ENCODE results near the gene LRRC8E. TPM values are rescaled to one million over a fixed set of nuclear protein-coding genes. Genes with fewer than 3 reads are reported as not detected.
A peak's percentile ranks its signal among the peaks of the same experiment; 100 is the strongest.
"Not testable (repeated sequence)": the region's sequence is repeated elsewhere in the genome, so short reads cannot be mapped to it uniquely, and the experiment has no call there.

Gene LRRC8E
- polyA plus RNA-seq, 5 donors, result 3.9 to 5.0 (median 4.2) TPM

GRCh38 chr19:7883105-7883504 is 5.2 kb upstream of the LRRC8E start:
- no peak for DNase-seq

DNA sequence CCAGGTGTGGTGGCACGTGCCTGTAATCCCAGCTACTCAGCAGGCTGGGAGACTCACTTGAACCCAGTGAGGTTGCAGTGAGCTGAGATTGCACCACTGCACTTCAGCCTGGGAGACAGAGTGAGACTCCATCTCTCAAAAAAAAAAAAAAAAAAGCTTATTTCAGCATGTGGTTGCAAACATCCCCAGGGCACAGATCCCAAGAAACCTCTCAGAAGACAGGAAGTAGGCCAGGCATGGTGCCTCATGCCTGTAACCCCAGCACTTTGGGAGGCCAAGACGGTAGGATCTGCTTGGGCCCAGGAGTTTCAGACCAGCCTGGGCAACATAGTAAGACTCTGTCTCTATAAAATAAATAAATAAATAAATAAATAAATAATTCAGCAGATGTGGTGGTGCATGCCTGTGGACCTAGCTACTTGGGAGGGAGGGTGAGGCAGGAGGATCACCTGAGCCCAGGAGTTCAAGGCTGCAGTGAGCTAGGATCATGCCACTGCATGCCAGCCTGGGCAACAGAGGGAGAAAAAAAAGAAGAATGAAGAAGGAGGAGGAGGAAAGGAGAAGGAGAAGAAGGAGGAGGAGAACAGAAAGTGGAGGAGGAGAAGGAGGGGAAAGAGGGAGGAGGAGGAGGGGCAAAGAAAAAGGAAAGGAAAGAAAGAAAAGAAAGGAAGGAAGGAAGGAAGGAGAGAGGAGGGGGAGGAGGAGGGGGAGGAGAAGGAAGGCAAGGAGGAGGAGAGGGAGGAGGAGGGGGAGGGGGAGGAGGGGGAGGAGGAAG is 4.3 kb upstream of the LRRC8E start:
- DNase-seq, result no peak

DNA sequence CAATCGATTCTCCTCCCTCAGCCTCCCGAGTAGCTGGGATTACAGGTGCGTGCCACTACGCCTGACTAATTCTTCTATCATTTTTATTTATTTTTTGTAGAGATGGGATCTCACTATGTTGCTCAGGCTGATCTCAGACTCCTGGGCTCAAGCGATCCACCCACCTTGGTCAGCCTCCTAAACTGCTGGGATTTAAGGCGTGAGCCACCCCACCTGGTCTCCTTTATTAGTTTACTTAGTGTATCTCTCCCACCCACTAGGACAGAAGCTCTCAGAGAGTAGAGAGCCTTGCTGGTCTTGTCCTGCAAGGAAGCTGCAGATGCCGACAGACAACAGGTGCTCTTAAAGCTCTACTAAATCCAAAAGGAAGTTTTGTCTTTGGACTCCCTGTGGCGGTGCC is 2.5 kb upstream of the LRRC8E start:
- DNase-seq, result no peak

GRCh38 chr19:7887408-7888144 is 734 bp upstream of the LRRC8E start:
- no peak for DNase-seq

GRCh38 chr19:7888826-7889217 is 512 bp downstream of the LRRC8E start:
- no peak for DNase-seq

DNA sequence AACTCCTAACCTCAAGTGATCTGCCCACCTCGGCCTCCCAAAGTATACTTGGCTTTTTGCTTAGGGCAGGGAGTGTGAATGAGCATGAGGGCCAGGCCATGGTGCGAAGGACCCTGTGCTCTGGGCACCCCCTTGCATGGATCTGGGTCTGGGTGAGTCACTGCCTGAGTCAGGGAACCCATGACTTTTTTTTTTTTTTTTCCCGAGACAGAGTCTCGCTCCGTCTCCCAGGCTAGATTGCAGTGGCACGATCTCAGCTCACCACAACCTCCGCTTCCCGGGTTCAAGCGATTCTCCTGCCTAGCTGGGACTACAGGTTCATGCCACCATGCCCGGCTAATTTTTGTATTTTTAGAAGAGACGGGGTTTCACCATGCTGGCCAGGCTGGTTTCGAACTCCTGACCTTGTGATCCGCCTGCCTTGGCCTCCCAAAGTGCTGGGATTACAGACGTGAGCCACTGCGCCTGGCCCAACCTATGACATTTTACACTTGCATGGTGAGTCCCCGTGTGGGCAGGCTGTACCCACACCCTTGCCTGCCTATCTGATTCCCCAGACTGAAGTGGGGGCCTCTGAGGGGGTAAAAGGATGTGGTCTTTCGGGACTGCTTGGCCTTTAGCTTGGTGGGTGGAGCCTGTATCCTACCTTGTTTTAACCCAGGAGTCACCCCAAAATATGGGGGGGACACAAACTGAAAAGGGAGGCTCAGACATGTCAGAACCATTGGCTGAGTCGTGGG is 5.2 kb downstream of the LRRC8E start:
- DNase-seq, result not testable (repeated sequence)

GRCh38 chr19:7894612-7895309 is 6.5 kb downstream of the LRRC8E start:
- DNase-seq, result peak in 1 of 2 donors; percentile 50

GRCh38 chr19:7895565-7895964 is 7.3 kb downstream of the LRRC8E start:
- DNase-seq, result no peak

DNA sequence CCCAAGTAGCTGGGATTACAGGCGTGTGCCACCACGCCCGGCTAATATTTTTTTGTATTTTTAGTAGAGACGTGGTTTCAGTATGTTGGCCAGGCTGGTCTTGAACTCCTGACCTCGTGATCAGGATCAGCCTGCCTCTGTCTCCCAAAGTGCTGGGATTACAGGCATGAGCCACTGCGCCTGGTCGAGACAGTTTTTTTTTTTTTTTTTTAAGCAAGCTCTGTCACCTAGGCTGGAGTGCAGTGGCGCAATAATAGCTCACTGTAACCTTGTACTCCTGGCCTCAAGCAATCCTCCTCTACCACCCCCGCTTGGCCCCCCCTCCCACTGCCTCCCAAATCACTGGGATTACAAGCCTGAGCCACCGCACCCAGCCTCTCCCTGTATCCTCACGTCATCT is 9.0 kb downstream of the LRRC8E start:
- no peak for DNase-seq

DNA sequence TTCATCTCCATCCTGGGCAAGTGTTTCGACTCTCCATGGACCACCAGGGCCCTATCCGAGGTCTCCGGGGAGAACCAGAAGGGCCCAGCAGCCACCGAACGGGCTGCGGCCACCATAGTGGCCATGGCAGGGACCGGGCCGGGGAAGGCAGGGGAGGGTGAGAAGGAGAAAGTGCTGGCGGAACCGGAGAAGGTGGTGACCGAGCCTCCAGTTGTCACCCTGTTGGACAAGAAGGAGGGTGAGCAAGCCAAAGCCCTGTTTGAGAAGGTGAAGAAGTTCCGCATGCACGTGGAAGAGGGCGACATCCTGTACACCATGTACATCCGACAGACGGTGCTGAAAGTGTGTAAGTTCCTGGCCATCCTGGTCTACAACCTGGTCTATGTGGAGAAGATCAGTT is 10.7 kb downstream of the LRRC8E start:
- no peak for DNase-seq

DNA sequence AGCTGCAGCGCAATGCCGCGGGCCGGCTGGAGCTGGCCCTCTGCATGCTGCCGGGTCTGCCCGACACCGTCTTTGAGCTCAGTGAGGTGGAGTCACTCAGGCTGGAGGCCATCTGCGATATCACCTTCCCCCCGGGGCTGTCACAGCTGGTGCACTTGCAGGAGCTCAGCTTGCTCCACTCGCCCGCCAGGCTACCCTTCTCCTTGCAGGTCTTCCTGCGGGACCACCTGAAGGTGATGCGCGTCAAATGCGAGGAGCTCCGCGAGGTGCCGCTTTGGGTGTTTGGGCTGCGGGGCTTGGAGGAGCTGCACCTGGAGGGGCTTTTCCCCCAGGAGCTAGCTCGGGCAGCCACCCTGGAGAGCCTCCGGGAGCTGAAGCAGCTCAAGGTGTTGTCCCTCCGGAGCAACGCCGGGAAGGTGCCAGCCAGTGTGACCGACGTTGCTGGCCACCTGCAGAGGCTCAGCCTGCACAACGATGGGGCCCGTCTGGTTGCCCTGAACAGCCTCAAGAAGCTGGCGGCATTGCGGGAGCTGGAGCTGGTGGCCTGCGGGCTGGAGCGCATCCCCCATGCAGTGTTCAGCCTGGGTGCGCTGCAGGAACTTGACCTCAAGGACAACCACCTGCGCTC is 11.6 kb downstream of the LRRC8E start:
- no peak for DNase-seq

GRCh38 chr19:7900401-7900870 is 12.1 kb downstream of the LRRC8E start:
- DNase-seq, result no peak

DNA sequence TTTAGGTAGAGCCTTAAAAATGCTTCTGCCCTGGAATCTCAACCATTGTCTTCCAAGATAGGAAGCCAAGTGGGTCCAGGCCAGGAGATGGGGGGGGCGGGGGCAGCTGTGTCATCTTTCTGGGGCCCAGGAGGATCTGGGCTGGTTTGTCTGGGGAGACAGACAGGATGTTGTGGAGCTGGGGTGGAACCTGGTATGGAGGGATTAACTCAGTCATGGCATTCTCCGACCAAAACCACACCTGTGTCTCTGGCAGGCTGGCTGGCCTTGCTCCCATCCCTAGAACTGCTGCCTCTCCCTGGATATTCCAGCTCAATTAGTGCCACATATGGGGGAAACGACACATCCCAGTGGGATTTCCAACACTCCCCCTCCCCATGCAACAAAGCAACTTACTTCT is 12.6 kb downstream of the LRRC8E start:
- no peak for DNase-seq

- DNase-seq, result no peak
Observed at GRCh38 chr19:7901337-7901736, 13.0 kb downstream of the LRRC8E start.

GRCh38 chr19:7902796-7903243 is 14.5 kb downstream of the LRRC8E start:
- DNase-seq, result no peak

DNA sequence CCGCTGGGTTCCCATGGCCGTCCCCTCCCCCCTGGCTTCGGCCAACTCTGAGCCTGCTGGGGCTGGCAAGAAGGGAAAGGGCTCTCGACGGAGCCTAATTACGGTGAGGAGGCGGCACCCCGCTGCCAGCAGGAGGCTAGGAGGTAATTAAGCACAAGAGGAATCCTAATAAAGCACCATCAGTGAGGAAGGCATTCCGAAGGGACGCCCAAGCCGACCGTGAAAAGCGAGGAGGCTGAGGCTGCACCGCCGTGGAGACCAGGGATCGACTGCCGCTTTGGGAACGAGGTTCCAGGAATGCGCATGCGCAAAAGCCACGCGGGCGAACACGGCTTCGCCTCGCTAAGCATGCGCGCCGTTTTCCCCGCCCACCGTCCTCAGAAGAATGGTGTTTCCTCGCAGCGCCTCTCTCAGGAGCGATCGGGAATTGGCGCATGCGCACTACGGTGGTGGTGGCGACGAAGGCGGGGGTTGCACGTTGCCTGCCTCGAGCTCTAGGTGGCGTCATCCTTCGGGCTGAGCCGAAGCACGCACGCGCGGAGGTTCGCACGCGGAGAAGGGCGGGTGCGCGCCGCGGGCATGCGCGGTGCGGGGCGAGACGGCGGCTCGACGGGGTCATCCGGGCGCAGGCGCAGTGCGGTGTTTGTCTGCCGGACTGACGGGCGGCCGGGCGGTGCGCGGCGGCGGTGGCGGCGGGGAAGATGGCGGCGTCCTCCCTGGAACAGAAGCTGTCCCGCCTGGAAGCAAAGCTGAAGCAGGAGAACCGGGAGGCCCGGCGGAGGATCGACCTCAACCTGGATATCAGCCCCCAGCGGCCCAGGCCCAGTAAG is 15.1 kb downstream of the LRRC8E start, which contains the start of gene MAP2K7:
MAP2K7 (plus strand) TSS at position 634 of the 830 bp plus-strand sequence; CDS start at position 702, 68 bp downstream.
- DNase-seq, result peak; percentile 100

GRCh38 chr19:7904074-7905020 is 16.0 kb downstream of the LRRC8E start:
- no peak for DNase-seq

DNA sequence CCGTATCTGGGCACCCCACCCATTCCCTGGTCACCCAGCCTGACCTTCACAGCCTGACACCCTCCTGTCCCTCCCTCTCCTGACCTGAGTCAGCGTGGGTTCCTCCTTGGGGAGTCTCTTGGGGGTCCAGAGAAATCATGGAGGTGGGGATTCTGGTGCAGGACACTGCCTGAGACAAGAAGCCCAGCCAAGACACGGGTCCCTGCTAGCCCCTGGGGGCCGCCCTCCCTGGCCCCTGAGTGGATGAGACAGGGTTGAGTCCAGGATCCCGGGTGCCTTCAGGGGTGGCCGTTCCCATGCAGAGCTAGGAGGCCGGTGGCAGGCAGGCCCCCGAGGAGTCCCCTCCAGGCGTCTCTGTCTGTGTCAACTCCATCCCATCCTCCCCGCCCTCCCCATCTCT is 17.0 kb downstream of the LRRC8E start:
- no peak for DNase-seq

DNA sequence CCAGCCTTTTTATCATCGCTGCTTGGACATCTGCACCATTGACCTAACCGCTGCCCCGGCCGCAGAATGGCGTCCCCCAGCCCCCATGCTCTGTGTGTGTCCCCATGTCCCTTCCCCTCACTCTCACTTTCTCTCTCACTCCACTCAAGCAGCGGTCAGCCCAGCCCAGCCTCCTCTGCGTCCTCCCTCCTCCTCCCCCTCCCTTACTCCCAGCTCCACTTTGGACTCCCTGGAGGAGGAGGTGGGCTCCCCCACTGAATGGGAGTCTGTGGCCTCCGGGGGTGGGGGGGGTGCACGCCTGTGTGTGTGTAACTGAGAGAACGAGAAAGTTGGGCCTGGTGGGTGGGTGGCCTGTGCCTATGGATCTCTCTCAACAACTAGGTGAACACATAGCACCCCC is 17.5 kb downstream of the LRRC8E start:
- DNase-seq, result no peak

Data from right lung (tissue), 5 donors.